ENCODE measurements around the gene TEX52. TPM values are rescaled to one million over a fixed set of nuclear protein-coding genes. Genes with fewer than 3 reads are reported as not detected.

Gene TEX52
- total RNA-seq, result not detected

DNA sequence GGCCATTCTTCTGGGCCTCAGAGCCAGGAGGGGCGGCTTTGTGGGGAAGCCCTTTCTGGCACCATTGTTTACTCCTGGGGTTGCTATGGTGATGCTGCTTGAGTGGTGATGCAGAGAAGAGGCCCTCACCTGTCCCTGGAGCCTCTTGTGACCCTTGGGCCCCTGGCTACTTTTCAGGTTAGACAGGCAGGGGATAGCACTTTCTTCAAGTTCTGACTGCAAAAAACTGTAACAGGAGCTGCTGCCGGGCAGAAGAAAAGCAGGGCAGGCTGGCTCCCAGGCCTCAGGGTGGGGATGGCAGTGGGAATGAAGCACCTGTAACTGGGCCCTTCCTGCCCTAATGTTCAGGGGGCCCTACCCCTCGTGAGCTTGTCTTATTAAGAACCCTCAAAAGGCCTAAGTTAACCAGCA is at the start of gene TEX52:
TSS of gene TEX52 (minus strand) at position 19 of the 411 bp plus-strand sequence. CDS start at position 6, 13 bp downstream.

GRCh38 chr12:2890388-2891239 is 33.8 kb upstream of the TEX52 start, which contains the start of gene TULP3:
Gene TULP3 (plus strand): TSS chr12:2890891. CDS start chr12:2890948, 57 bp downstream.

GRCh38 chr12:2877047-2877952 is 20.5 kb upstream of the TEX52 start, which contains the start of the genes FOXM1 and RHNO1:
Gene FOXM1 (minus strand): TSS chr12:2877174. CDS start chr12:2874478, 2,696 bp downstream.
Gene RHNO1 (plus strand): TSS chr12:2877223. CDS start chr12:2885367, 8,144 bp downstream.

GRCh38 chr12:2834581-2835491 is 22.0 kb downstream of the TEX52 start, which contains the start of gene NRIP2:
Gene NRIP2 (minus strand): TSS chr12:2835035. CDS start chr12:2834983, 52 bp downstream.

GRCh38 chr12:2812290-2813213 is 44.3 kb downstream of the TEX52 start, which contains the start of gene ITFG2:
Gene ITFG2 (plus strand): TSS chr12:2812668. CDS start chr12:2812761, 93 bp downstream.

Other genes starting within 250 kb of the TEX52 start
- gene FKBP4, start 62.1 kb downstream of the TEX52 start, total RNA-seq, result 95.3 TPM
- 46.2 TPM for gene ITFG2, start 44.4 kb downstream of the TEX52 start, total RNA-seq
- gene NRIP2, start 22.0 kb downstream of the TEX52 start, total RNA-seq, result 8.4 TPM
- 11.0 TPM for gene FOXM1, start 20.1 kb upstream of the TEX52 start, total RNA-seq
- 21.3 TPM for gene RHNO1, start 20.2 kb upstream of the TEX52 start, total RNA-seq
- gene TULP3, start 33.9 kb upstream of the TEX52 start, total RNA-seq, result 18.5 TPM
- gene TEAD4, start 102.4 kb upstream of the TEX52 start, total RNA-seq, result 18.3 TPM
- 94.7 TPM for gene TSPAN9, start 220.3 kb upstream of the TEX52 start, total RNA-seq

Data from metanephros (tissue), 1 donor.